ENCODE results near the gene FCN2.

FCN2 gene

DNA sequence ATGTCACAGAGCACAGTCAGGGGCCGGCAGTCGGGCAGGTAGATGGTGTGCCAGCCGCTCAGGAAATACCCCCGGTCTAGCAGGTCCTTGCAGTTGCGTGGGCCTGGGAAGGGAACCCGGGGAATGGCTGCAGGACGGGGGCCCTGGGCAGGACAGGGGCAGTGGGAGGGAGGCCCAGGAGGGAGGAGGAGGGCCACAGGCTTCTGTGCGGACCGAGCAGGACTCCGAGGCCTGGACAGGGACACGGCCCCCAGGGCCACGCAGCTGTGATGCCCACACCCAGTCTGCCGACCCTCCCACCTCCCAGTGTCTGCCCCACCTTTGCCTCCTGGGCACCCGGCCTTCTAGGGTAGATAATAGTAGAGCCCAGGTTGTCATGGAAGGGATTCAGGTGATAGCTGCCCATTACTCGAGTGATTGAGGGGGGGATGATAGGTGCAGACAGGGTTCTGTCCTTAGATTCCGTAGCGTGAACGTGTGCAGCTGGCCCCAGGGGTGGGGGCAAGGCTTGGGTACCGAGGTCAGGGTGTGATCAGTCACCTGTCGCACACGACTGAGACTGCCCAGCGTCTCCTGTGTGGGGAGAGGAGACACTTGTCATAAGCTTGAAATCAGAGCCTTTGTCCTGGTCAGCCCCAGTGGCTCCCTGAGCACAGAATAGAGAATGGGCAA lies 32.6 kb downstream of the FCN2 start:
- DNase-seq, result no peak

DNA sequence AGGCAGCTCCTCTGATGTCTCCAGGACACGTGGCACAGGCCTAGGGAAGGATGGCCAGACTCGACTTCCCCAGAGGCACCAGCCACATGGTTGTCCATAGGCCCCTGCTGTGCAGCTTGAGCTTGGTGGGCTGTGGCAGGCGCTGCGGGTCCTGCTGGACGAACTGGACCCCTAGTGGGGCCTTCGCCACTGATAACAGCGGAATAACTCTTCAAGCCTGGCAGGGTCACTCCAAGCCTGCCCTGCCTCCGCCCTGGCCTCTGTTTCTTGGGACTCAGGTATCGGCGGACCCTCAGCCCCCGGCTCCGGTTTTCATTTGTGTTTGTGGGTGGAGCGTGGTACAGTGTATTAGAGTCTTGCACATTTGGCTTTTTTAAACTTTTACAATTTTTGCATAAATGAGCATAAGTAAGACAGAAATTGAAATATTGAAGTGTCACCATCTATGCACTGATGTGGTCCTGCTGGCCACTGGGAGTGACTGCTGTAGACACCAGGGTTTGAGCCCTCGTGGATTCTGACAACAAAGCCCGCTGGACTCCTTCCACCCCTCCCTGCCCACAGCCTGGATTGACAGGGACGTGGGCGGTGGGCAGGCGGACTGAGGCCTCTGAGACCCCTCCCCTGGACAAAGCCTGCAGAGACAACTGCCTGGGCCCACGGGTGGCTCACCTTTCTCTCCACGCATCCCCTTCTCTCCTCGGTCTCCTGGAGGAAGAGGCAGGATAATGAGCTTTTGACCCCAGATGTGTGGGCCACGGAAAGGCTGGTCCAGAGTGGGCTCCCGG lies 33.3 kb downstream of the FCN2 start:
- no peak for DNase-seq

DNA sequence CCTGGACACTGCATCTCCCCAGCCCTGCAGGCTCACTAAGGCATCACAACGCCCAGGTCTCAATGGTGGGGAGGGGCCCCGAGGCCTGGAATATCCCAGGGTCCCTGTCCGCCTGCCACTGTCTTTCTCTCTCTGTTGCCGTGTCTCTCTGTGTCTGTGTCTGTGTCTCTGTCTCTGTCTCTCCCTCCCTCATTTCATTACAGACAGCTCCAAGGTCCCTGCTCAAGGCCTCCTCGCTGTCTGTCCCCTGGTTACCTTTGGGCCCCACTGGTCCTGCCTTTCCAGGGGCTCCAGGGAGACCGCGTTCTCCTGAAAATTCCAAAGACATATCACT lies 33.9 kb downstream of the FCN2 start:
- no peak for DNase-seq

DNA sequence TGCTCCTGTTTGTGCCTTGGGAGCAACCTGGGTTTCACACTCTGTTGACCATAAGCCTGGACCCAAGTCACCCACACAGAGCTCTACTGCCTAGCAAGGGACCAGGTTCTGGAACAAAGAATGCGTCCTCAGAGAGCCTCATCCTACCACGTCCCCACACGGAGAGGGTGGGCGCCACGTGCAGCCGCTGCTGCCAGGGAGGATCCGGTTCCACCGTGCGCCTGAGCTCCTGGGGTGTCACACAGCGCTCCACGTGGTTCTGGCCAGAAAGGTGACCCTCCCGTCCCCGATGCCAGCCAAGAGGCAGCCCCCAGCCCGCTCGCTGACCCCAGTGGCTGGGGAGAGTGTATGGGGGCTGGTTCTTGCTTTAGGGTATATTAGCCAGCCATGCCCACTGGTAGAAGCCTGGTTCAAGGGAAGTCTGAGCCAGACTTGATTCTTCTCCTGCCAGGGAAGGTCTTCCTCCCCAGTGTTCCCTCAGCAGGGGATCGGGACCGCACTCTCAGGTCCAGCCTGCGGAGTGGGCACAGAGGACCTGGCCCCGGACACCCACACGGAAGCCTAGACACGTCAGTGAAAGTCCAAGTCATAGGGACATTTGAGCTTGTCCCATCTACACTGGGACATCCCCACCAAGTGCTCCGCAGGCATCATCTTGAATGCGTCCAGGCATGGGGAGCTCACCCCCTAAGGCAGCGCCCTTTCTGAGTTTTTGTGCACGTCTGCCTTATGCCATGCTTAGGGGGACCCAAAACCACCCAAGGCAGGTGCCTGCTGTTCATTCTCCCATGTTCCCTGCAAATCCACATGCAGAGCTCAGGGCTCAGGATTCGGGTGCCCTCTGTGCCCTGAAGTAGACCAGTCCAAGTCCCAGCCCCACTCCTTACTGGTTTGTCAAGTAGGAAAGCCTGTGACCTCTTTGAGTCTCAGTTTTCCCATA lies 34.7 kb downstream of the FCN2 start:
- no peak for DNase-seq

DNA sequence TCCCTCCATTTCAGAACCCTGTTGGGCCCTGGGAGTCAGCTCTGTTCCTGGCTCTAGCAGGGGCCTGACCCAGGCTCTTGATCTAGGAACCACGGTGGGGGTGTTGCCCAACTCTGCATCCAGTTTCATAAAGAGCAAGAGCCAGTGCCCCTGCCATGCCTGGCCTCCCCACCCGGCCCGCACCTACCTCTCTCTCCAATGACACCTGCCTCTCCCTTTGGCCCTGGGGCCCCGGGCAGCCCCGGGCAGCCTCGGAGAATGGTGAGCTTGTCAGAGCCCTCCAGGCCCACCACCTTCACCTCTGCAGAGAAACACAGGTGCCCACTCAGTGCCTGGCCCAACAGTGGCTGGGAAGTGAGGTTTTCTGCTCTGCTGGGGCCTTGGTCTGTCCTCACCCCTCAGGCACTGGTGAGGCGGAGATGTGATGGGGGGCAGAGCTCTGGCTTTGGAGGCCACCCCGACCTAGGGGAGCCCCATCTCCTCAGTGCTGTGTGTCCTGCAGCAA lies 35.6 kb downstream of the FCN2 start:
- no peak for DNase-seq

DNA sequence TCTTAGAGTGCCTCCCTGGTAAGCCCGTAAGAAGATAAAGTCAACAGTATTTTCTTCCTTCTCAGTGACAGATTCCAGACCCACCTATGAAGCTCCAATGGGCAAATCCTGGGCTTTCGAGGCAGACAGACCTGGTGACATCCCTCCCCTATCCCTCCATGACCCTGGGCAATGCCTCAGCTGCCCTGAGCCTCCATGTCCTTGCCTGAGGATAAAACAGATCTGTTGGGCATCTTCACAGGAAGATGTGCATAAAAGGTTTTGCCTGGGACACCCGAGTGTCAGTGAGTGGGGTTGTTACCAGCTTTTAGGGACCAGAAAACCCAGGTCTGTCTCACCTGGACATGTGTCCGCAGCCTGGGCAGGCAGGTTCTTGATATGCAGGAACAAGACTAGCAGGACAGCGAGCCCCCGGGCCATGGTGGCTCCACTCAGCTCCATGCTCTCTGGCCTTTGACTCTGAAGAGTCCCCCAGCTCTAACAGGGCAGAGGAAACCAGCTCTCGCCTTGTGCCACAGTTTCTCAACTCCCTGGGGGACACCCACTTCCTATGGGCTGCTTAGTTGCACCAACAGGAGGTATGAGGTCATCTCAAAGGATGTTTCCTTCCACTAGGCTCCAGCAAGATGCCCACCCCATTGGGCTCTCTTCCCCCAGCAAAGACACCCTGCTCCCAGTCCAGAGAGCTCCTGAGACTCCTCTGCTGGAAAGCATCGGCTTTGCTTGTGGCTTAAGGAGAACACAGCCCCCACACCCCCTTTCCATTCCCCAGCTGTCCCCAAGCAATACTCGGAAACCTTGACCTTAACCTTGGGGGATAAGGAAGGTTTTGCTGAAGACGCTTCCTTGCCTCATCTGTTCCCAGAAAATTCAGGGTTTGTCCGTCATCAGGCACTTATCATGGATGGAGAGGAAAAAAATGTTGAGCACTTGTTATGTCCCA lies 37.1 kb downstream of the FCN2 start, which contains the start of gene FCN1:
FCN1 (minus strand) TSS at position 482 of the 943 bp plus-strand sequence; CDS start at position 441, 41 bp downstream.
- no peak for DNase-seq

DNA sequence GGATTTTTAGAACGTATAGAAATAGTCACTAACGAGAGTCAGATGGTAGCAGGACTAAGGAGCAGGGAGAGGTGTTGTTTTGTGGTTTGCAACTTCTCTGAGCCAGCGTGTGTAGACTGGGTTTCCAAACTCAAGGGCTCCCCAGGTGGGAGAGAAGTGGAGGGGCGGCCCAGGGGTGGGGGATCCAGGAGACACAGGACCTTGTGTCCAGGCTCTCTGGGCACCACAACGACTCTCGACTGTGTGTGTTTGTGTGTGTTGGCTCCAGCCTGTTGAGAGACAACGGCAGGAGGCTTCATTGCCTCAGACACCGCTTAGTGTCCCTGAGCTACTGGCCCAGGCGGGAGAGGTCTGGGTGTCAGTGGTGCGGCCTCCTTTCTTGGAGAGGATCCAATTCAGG lies 38.0 kb downstream of the FCN2 start:
- DNase-seq, result no peak

DNA sequence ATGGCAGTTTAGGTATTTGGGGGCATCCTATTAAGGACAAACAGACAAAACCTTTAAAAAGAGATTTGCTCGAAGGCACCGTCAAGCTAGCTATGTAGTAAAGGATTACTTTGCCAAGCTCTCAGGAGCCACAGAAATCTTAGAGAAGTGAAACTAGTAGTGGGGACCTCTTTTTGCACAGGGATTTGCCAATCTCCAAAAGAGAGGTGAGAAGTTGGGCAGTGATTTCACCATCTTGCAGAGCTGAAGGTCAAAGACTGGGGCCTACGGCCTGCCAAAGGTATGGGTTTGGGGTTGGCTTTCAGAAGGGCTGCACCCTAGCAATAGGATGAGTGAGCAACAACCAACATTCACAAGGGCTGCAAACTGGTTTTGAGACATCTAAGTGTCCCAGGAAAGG lies 38.7 kb downstream of the FCN2 start:
- DNase-seq, result no peak

DNA sequence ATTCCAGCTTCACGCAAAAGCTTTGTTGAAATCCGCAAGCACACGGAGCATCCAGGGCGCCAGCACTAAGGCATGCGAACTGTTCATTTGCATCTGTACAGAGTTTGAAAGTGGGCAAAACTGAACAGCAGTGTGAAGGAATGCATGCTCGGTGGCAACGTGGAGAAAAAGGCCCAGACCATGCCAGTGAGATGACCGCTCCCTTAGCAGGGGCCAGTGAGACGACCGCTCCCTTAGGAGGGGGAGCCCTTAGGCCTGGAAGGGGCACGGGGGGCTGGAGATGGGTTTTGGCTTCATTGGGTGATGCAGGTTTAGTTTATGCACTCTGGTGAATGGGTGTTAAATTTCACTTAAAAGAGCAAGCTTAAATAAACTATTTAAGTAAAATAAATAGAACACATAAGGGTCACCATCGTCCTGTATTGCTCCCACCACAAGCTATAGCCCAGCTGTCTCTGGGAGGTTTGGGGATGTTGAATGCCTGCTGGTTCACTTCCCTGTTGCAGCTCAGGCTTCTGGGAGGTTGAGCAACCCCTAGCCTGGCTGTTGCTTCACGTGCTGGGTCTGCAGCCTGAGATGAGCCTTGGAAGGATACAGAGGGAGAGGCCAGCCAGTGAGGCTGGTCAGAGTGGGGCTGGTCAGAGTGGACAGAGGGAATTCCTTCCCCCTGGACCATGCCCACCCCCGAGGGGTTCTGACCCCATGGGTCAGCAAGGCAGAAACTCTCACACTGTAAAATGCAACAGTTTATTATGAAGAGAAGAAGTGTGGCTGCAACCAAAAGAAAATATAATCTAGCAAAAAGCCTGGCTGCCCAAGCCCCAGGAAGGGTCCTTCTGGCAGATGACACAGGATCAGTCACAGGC lies 41.7 kb downstream of the FCN2 start:
- peak in 1 of 2 experiments; percentile 28 for DNase-seq

DNA sequence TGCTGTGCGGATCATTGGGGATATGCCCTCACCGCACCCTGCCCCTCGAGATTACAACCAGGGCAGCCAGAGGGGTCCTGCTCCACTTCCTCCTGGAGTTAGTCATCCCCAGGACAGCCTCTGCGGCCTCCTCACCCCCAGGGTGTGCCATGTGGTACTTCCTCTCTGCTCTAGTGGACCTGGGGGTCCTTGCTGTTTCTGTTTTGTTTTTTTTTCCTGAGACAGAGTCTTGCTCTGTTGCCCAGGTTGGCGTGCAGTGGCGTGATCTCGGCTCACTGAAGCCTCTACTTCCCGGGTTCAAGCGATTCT lies 42.3 kb downstream of the FCN2 start:
- no peak for DNase-seq

DNA sequence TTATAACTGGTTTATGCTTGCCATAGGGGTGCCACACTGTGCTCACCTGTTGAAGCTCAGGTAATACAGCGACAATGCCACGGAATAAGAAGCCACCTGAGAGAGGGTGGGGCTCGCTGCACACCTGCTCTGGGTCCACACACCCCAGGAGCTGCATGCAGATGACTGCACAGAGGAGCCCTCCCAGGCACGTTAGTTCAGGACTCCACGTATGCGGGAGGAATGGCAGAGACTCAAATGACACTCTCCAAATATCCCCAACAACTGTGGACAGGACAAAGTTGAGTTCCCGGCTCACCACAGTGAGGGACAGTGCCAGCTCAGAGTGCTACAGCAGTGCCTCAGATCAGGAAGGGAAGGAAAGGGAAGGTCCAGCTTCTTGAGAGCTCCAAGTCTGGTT lies 42.9 kb downstream of the FCN2 start:
- no peak for DNase-seq

DNA sequence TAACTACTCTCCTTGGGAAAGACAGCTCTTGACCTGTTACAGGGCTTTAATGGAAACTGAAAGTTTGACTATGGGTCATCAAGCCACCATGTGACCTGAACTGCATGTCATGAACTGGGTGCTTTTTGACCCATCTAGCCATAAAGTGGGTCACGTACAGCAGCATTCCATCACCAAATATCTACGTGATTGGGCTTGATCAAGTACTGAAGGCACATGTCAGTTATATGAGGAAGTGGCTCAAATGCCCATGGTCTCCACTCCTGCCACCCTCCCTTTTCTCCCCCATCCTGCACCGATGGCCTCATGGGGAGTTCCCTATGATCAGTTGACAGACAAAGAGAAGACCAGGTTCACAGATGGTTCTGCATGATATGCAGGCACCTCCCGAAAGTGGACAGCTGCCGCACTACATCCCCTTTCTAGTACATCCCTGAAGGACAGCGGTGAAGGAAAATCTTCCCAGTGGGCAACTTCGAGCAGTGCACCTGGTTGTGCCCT lies 44.5 kb downstream of the FCN2 start:
- no peak for DNase-seq

DNA sequence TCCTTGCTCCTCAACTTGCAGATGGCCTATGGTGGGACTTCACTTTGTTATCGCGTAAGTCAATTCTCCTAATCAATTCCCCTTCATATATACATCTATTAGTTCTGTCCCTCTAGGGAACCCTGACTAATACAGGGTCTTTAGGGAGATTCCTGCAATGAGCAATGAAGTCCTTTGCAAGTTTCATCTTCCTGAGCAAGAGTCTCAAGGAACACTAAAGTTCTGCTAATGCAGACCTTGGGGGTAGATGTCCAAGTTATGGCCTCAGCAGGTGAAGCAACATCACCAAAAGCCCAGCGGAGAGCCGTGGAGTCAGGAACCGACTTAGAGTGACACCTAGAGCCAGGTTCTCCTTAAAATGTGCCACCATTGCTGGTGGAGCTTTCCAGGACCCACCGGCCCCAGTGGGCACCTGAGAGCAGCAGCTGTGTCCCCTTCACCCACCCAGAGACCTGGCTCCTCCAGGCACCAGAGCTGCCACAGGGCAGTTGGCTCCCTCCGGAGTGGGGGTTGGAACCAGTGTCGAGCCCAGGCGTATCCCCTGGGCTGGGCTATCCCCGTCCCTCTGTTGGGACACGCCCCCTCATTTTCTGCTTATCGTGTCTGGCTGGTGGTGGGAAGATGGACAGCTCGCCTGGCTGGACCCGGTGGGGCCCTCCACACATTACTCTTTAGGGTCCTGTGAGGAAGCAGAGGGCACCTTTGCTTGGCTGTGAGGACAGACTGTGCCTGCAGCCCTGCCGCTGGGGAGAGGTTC lies 48.0 kb downstream of the FCN2 start:
- no peak for DNase-seq

DNA sequence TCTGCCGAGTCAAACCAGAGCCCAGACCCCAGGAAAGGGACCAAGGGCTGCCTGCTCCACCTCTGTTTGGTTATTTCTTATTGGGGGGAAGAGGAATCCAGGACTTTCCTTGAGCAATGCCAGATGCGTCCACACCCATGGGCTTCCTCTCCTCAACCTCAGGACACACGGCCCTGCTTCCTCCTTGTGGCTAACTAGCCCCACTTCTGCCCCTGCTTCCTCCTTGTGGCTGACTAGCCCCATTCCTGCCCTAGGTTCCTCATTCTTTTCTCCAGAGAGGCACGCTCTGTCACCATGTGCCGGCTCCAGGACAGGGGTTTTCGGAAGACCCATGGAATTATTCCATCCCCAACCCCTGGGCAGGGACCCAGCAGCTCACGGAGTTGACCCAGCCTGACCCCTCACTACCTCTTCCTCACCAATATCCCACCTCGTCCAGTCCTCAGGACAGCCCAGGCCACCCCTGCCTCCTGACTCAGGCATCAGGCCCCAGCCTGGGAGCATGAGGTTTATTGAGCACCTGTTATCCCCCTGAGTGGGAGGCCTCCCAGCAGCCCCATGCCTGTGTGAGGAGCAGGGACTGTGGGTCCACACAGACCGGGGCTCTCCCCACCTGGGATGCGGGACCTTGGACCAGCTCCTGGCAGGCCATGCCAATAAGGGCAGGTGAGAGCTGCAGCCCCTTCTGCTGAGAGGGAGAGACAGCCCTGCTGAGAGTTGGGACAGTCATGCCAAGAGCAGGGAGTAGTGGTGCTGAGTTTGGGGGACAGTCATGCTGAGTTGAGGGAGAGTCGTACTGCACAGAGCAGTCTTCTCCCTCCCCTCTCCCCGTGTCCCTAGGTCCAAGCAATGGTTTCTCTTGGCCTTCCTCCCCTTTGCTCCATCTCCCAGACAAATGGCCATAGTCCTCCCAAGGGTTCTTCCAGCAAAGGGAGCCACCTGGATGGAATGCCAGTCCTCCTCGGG lies 48.9 kb downstream of the FCN2 start:
- peak; percentile 86 to 88 for DNase-seq

DNA sequence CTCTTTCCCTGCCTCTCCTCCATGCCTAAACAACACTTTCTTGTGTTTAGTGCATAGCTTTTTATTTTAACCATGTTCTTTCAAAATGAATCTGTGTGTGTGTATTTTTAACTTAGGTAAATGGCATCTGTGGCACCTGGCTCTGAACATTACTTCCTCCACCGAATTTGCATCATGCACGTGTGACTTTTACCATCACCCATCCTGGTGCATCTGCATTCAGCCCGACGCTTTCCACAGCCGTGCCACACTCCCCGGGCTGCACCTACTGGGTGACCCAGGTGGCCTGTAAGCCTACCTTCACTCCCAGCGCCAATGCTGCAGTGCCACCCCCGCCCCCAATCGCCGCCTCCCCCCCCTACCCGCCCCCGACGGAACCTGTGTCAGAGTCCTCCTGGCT lies 49.8 kb downstream of the FCN2 start:
- no peak for DNase-seq

DNA sequence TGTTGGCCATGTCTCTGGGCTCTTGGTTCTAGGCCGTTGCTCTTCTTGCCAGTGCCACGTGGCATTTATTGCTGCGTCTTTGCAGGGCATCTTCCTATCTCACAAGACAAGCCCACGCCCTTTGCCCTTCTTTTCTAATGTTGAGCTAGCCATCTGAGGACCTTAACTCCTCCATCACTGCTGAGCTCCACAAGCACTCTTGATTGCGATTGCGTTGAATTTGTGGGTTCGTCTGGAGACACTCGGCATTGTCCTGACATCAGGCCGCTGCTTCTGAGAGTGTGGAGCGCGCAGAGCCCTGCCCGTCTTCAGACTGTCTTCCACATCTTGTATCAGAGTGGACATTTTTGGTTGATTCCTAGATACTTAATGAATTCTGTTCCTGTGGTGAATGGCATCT lies 51.6 kb downstream of the FCN2 start:
- DNase-seq, result no peak

DNA sequence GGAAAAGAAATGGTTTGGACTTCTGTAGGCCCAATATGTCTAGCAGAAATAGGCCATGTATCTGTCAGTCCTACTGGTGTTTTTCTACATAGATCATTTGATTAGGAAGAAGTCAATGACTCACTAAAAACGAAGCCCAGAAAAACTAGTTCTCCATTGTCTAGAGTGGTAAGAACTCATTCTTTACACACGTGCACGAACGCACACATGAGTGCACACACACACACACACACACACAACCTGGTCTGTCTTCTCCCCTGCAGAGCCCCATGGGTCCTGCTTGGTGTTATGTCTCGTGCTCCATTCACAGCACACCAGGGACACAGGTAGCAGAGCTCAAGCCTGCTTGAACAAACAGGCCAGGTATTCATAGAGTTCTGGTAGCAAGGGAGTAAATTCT lies 52.0 kb downstream of the FCN2 start:
- DNase-seq, result no peak

DNA sequence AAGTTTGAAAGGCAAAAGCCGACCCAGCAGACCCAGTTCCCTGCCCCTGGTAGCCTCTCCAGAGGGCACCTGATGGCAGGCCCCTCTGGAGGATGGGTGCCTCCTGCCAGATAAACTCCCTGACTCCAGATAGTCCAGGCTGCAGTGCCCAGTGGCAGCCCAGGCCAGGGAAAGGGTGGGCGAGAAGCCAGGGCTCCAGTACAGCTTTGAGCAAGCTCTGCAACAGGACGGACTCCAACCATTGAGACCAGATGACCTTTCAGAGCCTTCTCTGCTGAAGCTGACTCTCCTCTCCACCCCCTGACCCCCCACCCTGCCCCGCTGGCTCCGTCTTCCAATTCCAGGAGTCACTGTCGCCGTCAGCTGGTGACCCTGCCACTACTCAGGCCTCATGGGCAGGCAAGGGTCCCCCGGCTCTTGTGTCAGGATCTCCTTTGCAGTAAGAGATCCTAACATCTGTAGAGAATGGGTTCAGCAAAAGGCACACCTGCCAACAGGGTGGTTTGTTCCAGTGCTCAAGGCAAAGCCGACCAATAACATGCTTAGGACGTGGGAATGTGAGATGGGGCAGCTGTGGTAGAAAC lies 52.6 kb downstream of the FCN2 start:
- no peak for DNase-seq
